Prostate gland (tissue), 2 donors: ENCODE results near the gene ZC3H13. TPM values are rescaled to one million over a fixed set of nuclear protein-coding genes. Genes with fewer than 3 reads are reported as not detected.

ENCODE experiments used
- DNase-seq: peaks from one replicate; pipeline ENCODE4 v3.0.0-alpha.2; 2019; ENCODE audit warnings: low spot score
- H3K27ac ChIP-seq, 2 donors: fragments of 200-600 bp; sonication (generic); 2 replicates each; pipeline ENCODE4 v1.5.1; 2017 to 2019
- H3K27me3 ChIP-seq: fragments of 200-600 bp; sonication (generic); replicated peaks from 2 replicates; pipeline ENCODE4 v1.5.1; 2019; ENCODE audit not compliant: insufficient read depth
- H3K36me3 ChIP-seq, 2 donors: fragments of 200-600 bp; sonication (generic); 1 replicate in 1 of 2; 2 replicates in 1 of 2; pipeline versions ENCODE4 v1.5.1 to v1.8.1; 2017 to 2019
- H3K4me1 ChIP-seq: fragments of 200-600 bp; sonication (generic); replicated peaks from 2 replicates; pipeline ENCODE4 v1.5.1; 2019
- H3K4me3 ChIP-seq, 2 donors: fragments of 200-600 bp; sonication (generic); 2 replicates each; pipeline ENCODE4 v1.5.1; 2017 to 2019
- H3K9me3 ChIP-seq: fragments of 200-600 bp; sonication (generic); 2 replicates; pipeline ENCODE4 v1.5.1; 2017
- CTCF ChIP-seq, 4 experiments: fragments of 200-600 bp in 2 of 4; fragments of 450-650 bp in 2 of 4; sonication (generic) in 2 of 4; IDR thresholded peaks; 1 replicate in 3 of 4; 2 replicates in 1 of 4; pipeline ENCODE4 v1.5.1; 2016 to 2019; ENCODE audit warnings: antibody characterized with exemption in 4 of 4, mild to moderate bottlenecking in 2 of 4, moderate library complexity in 2 of 4
- POLR2A ChIP-seq: fragments of 450-650 bp; IDR thresholded peaks from one replicate; pipeline ENCODE4 v1.6.1; 2016; ENCODE audit warnings: antibody characterized with exemption, mild to moderate bottlenecking
- POLR2AphosphoS5 ChIP-seq: sonication (generic); formaldehyde crosslinking; IDR thresholded peaks from one replicate; pipeline ENCODE4 v1.6.1; 2017; ENCODE audit warnings: antibody characterized with exemption
- WGBS: methylation state at CpG from one replicate; pipeline ENCODE4 v1.1.5; 2018; 5-methylcytosine and 5-hydroxymethylcytosine counted together
- intact Hi-C: fragments of 100-400 bp; cut with DNase I; formaldehyde crosslinking; loops from one replicate; pipeline ENCODE4 v1.14.2; 2022
- total RNA-seq, 2 donors: library from RNA; depleted of rRNA; stranded (reverse); fragments of >200 nt; gene quantifications; one replicate each; pipeline ENCODE4 v1.1.0, GENCODE V29; 2016

ZC3H13 gene
- total RNA-seq, 2 donors from 2014 or later, result 24.4 to 26.9 TPM

GRCh38 chr13:45950386-45951000 lies 102.1 kb downstream of the ZC3H13 start:
- TF ChIP-seq POLR2AphosphoS5, result no peak
- no peak for TF ChIP-seq CTCF (IDR thresholded peaks at IDR 0.05)
- no peak for TF ChIP-seq POLR2A
- intact Hi-C loops, result no loop called here
- H3K4me3 ChIP-seq, result no peak overlapping the region
- no peaks in the 10 kb centered on the region for H3K36me3 ChIP-seq
- H3K9me3 ChIP-seq, result no peaks in the 10 kb centered on the region
- H3K4me1 ChIP-seq, result no peaks in the 10 kb centered on the region
- WGBS, result 65% methylated on average over 4 of the region's 4 CpGs
- H3K27me3 ChIP-seq, result no peaks in the 10 kb centered on the region
- no peak for DNase-seq
- no peak overlapping the region for H3K27ac ChIP-seq

- no peaks in the 10 kb centered on the region for H3K4me1 ChIP-seq
- intact Hi-C loops, result no loop called here
- no peaks in the 10 kb centered on the region for H3K36me3 ChIP-seq
- H3K27ac ChIP-seq, result no peak overlapping the region
- no peak for TF ChIP-seq CTCF (IDR thresholded peaks at IDR 0.05)
- no peak for TF ChIP-seq POLR2A
- no peak for TF ChIP-seq POLR2AphosphoS5
- H3K9me3 ChIP-seq, result no peaks in the 10 kb centered on the region
- 94% methylated on average over 1 of the region's 1 CpG for WGBS
- no peaks in the 10 kb centered on the region for H3K27me3 ChIP-seq
- DNase-seq, result no peak
- H3K4me3 ChIP-seq, result no peak overlapping the region
These were observed 103.4 kb downstream of the ZC3H13 start for GRCh38 chr13:45949161-45949560.

- intact Hi-C loops, result no loop called here
- Histone ChIP-seq H3K27ac (no peak overlapping the region), H3K4me3 (no peak overlapping the region), H3K9me3 (no peaks in the 10 kb centered on the region), H3K36me3 (no peaks in the 10 kb centered on the region), H3K4me1 (no peaks in the 10 kb centered on the region), H3K27me3 (no peaks in the 10 kb centered on the region)
- TF ChIP-seq POLR2A (no peak), CTCF (IDR thresholded peaks at IDR 0.05) (no peak), POLR2AphosphoS5 (no peak)
- 68% methylated on average over 2 of the region's 2 CpGs for WGBS
- no peak for DNase-seq
These were observed 108.6 kb downstream of the ZC3H13 start for GRCh38 chr13:45943965-45944364.

- no peak overlapping the region for H3K27ac ChIP-seq
- H3K27me3 ChIP-seq, result no peaks in the 10 kb centered on the region
- no peaks in the 10 kb centered on the region for H3K9me3 ChIP-seq
- no peaks in the 10 kb centered on the region for H3K36me3 ChIP-seq
- H3K4me3 ChIP-seq, result no peak overlapping the region
- 74% methylated on average over 2 of the region's 2 CpGs for WGBS
- no peak for TF ChIP-seq POLR2AphosphoS5
- TF ChIP-seq CTCF (IDR thresholded peaks at IDR 0.05), result no peak
- no peak for TF ChIP-seq POLR2A
- intact Hi-C loops, result no loop called here
- no peaks in the 10 kb centered on the region for H3K4me1 ChIP-seq
- no peak for DNase-seq
These were observed 109.4 kb downstream of the ZC3H13 start for GRCh38 chr13:45943120-45943519.

GRCh38 chr13:45941261-45941660 lies 111.3 kb downstream of the ZC3H13 start:
- DNase-seq, result no peak
- 100% methylated on average over 1 of the region's 1 CpG for WGBS
- H3K36me3 ChIP-seq, result no peaks in the 10 kb centered on the region
- TF ChIP-seq CTCF (IDR thresholded peaks at IDR 0.05) (no peak), POLR2AphosphoS5 (no peak), POLR2A (no peak)
- no peaks in the 10 kb centered on the region for H3K4me1 ChIP-seq
- intact Hi-C loops, result no loop called here
- no peaks in the 10 kb centered on the region for H3K27me3 ChIP-seq
- no peak overlapping the region for H3K4me3 ChIP-seq
- H3K9me3 ChIP-seq, result no peaks in the 10 kb centered on the region
- H3K27ac ChIP-seq, result no peak overlapping the region
